RWPE1 (cell line): ENCODE results near the gene KLK13.

Source experiments
- CTCF ChIA-PET: fragments of 350-600 bp; sonication (Branson Sonifier 250); formaldehyde crosslinking; extraction: SDS; loops from one replicate; lab custom pipeline; 2021; lab: Yijun Ruan, JAX
- POLR2A ChIA-PET: fragments of 400-600 bp; formaldehyde crosslinking; extraction: SDS; loops from one replicate; lab custom pipeline; 2020; ENCODE audit warnings: antibody characterized with exemption; ENCODE audit not compliant: low non-redundant PET; lab: Yijun Ruan, JAX
- DNase-seq: peaks from one replicate; pipeline ENCODE4 v3.0.0; 2012; ENCODE audit warnings: low spot score
- H3K27ac ChIP-seq: fragments of 450-650 bp; 2 replicates; pipeline ENCODE4 v1.5.1; 2017
- CTCF ChIP-seq: fragments of 450-650 bp; conservative IDR thresholded peaks from 2 replicates; pipeline ENCODE4 v1.5.1; 2017; ENCODE audit warnings: low read depth, mild to moderate bottlenecking

KLK13 gene

DNA sequence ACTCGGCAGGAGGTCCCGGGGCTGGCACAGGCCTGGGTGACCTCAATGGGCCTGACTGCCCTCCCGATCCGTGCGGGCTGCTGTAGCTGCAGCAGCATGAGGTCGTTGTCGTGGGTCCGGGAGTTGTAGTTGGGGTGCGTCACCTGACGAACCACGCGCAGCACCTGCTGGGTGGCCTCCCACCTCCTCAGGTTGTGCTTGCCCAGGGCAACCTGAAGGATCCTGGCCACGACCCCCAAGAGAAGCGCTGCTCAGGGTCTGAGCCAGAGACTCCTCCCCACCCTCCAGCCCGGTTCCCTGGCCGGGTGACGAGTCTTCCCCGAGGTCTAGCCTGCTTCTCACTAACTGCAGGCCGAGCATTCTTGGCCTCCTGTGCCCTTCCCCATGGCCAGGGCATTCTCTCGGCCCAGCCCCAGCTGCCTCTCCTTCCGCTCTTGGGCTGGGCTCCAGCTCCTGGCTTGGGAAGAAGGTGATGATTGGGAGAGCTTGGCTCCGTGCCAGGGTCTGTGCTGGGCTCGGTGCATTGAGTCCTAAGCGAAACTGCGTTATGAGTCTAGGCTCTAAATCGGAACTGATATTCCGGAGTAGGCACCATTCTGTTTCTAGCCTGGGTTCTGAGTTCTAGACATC is 14.7 kb upstream of the KLK13 start:
- ChIA-PET CTCF (interaction anchor here (0.9 kb wide), 1 partner anchor 59 kb away, joined by 3 read pairs; no protein-coding TSS in a partner anchor), POLR2A (no interaction called here)
- no peak for TF ChIP-seq CTCF
- H3K27ac ChIP-seq = no peak overlapping the region
- peak; percentile 30 for DNase-seq

DNA sequence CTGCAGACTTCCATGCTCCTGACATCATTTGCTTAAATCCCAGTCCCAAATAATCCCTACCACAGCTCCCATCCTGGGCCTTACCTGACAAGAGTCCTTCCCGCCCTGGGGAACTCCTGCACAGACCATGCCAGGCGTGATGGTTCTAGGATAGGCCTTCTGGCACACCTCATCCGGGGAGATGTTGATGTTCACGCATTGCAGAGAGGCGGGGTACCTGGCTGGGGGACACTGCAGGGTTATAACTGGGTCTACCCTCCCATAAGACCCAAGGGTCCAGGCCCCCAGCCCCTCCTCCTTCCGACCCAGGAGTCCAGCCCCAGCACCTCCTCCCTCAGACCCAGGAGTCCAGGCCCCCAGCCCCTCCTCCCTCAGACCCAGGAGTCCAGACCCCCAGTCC is 13.8 kb upstream of the KLK13 start:
- H3K27ac ChIP-seq = no peak overlapping the region
- ChIA-PET CTCF (interaction anchor here (0.9 kb wide), 1 partner anchor 58 kb away, joined by 3 read pairs; no protein-coding TSS in a partner anchor), POLR2A (no interaction called here)
- no peak for DNase-seq
- TF ChIP-seq CTCF = no peak

- ChIA-PET CTCF (interaction anchor here (1.0 kb wide), 1 partner anchor 16 kb away, joined by 5 read pairs; no protein-coding TSS in a partner anchor), POLR2A (no interaction called here)
- no peak for TF ChIP-seq CTCF
- no peak overlapping the region for H3K27ac ChIP-seq
- DNase-seq = no peak
Observed at GRCh38 chr19:51078104-51078503, 13.2 kb upstream of the KLK13 start.

DNA sequence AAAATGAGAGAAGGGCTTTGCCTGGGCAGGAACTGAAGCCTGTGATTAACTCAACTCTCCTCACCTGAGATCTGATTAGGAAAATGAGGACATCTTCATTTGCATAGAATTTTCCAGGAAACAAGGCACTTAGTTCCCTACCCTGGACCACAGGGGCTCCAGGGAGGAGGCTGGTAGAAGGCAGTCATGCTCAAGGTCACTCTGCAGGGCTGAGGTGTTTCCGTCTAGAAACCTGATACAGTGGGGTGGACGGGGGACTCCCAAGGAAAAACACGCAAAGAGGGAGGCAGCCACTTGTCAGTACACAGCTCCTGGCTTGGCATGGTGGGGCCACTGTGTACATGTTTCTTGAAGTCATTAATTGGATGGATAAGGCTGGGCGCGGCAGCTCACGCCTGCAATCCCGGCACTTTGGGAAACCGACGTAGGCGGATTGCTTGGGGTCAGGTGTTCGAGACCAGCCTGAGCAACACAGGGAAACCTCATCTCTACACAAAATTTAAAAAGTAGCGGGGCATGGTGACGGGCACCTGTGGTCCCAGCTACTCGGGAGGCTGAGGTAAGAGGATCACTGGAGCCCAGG is 11.8 kb upstream of the KLK13 start:
- ChIA-PET CTCF (interaction anchor here (1.0 to 1.3 kb wide), 3 partner anchors 18 to 60 kb away, joined by 3 to 5 read pairs (median 4); no protein-coding TSS in a partner anchor), POLR2A (no interaction called here)
- no peak for TF ChIP-seq CTCF
- DNase-seq = no peak
- no peak overlapping the region for H3K27ac ChIP-seq

- ChIA-PET CTCF (interaction anchor here (1.0 to 1.3 kb wide), 2 partner anchors 55 to 59 kb away, joined by 3 to 4 read pairs; no protein-coding TSS in a partner anchor), POLR2A (no interaction called here)
- no peak for DNase-seq
- TF ChIP-seq CTCF = no peak
- H3K27ac ChIP-seq = no peak overlapping the region
Observed at GRCh38 chr19:51075998-51076397, 11.1 kb upstream of the KLK13 start.

DNA sequence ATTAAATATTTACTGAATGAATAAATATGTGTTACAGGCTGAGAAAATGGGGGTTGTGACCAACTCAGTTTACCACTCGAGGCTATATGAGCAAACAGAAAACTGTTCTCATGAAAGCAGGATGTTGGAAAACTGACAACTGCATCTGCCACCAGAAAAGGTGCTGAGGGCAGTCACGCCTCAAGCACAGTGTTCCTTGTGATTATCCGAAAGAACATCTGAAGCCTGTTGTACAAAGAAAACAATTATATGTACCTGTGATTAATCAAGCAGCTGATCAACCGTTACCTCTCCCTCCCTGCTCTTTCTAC is 6.2 kb upstream of the KLK13 start:
- ChIA-PET CTCF (no interaction called here), POLR2A (no interaction called here)
- no peak for TF ChIP-seq CTCF
- DNase-seq = no peak
- no peak overlapping the region for H3K27ac ChIP-seq
